Glutamatergic neuron (in vitro differentiated cells): Measurements from ENCODE around the gene KNL1. TPM values are rescaled to one million over a fixed set of nuclear protein-coding genes. Genes with fewer than 3 reads are reported as not detected.
A peak's percentile ranks its signal among the peaks of the same experiment; 100 is the strongest.

ENCODE experiments used
- DNase-seq: peaks from one replicate; pipeline ENCODE4 v3.0.0; 2022
- H3K27ac Mint-ChIP-seq: one replicate; pipeline ENCODE4 v1.8.0; 2020; ENCODE audit warnings: mild to moderate bottlenecking, mixed read lengths, inconsistent platforms; ENCODE audit not compliant: unreplicated experiment
- H3K27me3 Mint-ChIP-seq: one replicate; pipeline ENCODE4 v1.8.0; 2020; ENCODE audit warnings: mild to moderate bottlenecking, moderate library complexity, mixed read lengths, inconsistent platforms; ENCODE audit not compliant: unreplicated experiment
- H3K36me3 Mint-ChIP-seq: one replicate; pipeline ENCODE4 v1.8.0; 2020; ENCODE audit warnings: mild to moderate bottlenecking, mixed read lengths, inconsistent platforms; ENCODE audit not compliant: unreplicated experiment
- H3K4me1 Mint-ChIP-seq: one replicate; pipeline ENCODE4 v1.8.0; 2020; ENCODE audit warnings: mild to moderate bottlenecking, low read depth, mixed read lengths, inconsistent platforms; ENCODE audit not compliant: unreplicated experiment
- H3K4me3 Mint-ChIP-seq: one replicate; pipeline ENCODE4 v1.8.0; 2020; ENCODE audit warnings: mild to moderate bottlenecking, mixed read lengths, inconsistent platforms; ENCODE audit not compliant: unreplicated experiment
- H3K9me3 Mint-ChIP-seq: one replicate; pipeline ENCODE4 v1.8.0; 2020; ENCODE audit warnings: mild to moderate bottlenecking, moderate library complexity, mixed read lengths, inconsistent platforms; ENCODE audit not compliant: unreplicated experiment
- total RNA-seq: library from RNA; stranded (reverse); fragmentation: NEBNext Ultra II Directional; extraction: Animal tissue kit (Norgen Biotek cat#: 25700); gene quantifications from one replicate; pipeline ENCODE4 v1.2.1, GENCODE V29; 2021; ENCODE audit not compliant: unreplicated experiment
- TF ChIP-seq, protein P1 (sequence below): fragments of 200-600 bp; sonication (generic); IDR thresholded peaks from one replicate; pipeline ENCODE4 v1.5.0; 2021; ENCODE audit not compliant: partially characterized antibody, unreplicated experiment

Gene KNL1
- total RNA-seq, 1 donor from 2014 or later = 4.0 TPM

DNA sequence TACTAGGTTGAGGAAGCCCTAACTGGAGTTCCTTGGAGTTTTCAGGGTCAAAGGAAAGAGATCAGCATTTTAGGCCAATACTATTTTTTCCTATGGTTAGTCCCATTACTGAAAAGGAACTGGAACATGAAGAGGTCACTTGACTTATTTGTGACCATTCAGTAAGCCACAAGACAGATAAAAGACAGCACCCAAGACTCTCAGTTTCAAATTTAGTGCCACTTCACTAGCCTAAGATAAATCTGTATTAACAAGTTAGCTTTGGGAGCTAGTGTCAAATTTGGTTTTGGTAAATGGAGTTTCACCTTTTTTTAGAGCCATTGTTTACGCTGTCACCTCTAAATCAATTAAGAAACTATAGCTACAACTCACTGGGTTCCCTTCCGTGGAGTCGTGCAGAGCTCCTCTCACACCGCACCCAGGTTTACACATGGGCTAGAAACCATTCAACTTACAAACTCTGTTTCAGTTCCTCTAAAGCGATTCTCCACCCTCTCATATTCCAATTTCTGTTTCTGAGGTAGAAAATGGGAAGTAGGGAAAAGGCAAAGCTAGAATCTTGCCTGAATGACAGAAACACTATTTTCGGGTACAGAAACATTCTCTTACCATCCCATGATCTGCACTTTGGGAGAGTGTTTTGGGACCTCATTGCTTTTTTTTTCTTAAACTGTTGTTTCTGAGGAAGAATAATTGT is 43.6 kb upstream of the KNL1 start:
- DNase-seq = no peak
- peaks cover 16% of the 10 kb centered on the region for H3K4me1 Mint-ChIP-seq
- H3K27ac Mint-ChIP-seq = no peak overlapping the region
- no peak overlapping the region for H3K4me3 Mint-ChIP-seq
- TF ChIP-seq, protein P1, sequence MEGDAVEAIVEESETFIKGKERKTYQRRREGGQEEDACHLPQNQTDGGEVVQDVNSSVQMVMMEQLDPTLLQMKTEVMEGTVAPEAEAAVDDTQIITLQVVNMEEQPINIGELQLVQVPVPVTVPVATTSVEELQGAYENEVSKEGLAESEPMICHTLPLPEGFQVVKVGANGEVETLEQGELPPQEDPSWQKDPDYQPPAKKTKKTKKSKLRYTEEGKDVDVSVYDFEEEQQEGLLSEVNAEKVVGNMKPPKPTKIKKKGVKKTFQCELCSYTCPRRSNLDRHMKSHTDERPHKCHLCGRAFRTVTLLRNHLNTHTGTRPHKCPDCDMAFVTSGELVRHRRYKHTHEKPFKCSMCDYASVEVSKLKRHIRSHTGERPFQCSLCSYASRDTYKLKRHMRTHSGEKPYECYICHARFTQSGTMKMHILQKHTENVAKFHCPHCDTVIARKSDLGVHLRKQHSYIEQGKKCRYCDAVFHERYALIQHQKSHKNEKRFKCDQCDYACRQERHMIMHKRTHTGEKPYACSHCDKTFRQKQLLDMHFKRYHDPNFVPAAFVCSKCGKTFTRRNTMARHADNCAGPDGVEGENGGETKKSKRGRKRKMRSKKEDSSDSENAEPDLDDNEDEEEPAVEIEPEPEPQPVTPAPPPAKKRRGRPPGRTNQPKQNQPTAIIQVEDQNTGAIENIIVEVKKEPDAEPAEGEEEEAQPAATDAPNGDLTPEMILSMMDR = no peak
- H3K27me3 Mint-ChIP-seq = peaks cover 6% of the 10 kb centered on the region
- peaks cover 8% of the 10 kb centered on the region for H3K9me3 Mint-ChIP-seq
- H3K36me3 Mint-ChIP-seq = no peaks in the 10 kb centered on the region

DNA sequence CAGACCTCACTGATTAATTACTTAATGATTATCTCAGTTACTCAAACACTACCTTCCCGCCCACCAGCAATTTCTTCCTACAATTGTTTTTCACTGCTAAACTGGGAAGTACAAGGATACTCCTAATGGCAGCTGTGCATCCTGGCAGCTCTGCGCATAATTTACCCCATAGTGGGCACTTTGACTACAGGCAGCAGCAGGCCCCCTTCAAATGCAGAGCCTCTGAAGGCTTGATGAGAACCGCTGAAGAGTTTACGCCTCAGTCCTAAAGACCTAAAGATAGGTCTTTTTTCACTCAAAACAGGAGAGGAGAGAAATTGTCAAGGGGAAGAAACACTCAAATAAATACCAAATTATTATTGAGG is 39.9 kb upstream of the KNL1 start:
- peaks cover 8% of the 10 kb centered on the region for H3K9me3 Mint-ChIP-seq
- H3K36me3 Mint-ChIP-seq = no peaks in the 10 kb centered on the region
- H3K4me3 Mint-ChIP-seq = peak overlapping the region; percentile 65
- H3K27ac Mint-ChIP-seq = peak overlapping the region; percentile 66
- no peak for DNase-seq
- H3K27me3 Mint-ChIP-seq = peaks cover 6% of the 10 kb centered on the region
- TF ChIP-seq, protein P1 = no peak
- peaks cover 16% of the 10 kb centered on the region for H3K4me1 Mint-ChIP-seq

DNA sequence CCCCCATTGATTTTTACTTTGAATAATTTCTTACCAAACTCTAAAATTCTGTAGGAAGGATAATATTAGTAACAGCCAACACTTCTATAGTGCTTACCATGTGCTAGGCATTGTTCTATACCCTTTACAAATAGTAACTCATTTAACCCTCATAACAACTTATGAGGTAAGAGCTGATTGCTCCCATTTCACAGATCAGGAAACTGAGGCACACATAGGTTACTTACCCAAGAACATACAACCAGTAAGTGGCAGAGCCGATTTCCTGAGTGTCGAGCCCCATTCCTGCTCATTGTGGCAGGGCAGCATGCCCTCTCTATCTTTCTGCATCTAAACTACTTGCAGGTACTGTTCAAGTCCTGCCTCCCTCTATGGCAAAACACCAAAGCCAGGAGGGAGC is 38.2 kb upstream of the KNL1 start:
- Mint-ChIP-seq H3K4me1 (peaks cover 16% of the 10 kb centered on the region), H3K9me3 (peaks cover 8% of the 10 kb centered on the region), H3K4me3 (no peak overlapping the region), H3K27ac (no peak overlapping the region), H3K36me3 (no peaks in the 10 kb centered on the region), H3K27me3 (peaks cover 6% of the 10 kb centered on the region)
- DNase-seq = no peak
- TF ChIP-seq, protein P1 = no peak

DNA sequence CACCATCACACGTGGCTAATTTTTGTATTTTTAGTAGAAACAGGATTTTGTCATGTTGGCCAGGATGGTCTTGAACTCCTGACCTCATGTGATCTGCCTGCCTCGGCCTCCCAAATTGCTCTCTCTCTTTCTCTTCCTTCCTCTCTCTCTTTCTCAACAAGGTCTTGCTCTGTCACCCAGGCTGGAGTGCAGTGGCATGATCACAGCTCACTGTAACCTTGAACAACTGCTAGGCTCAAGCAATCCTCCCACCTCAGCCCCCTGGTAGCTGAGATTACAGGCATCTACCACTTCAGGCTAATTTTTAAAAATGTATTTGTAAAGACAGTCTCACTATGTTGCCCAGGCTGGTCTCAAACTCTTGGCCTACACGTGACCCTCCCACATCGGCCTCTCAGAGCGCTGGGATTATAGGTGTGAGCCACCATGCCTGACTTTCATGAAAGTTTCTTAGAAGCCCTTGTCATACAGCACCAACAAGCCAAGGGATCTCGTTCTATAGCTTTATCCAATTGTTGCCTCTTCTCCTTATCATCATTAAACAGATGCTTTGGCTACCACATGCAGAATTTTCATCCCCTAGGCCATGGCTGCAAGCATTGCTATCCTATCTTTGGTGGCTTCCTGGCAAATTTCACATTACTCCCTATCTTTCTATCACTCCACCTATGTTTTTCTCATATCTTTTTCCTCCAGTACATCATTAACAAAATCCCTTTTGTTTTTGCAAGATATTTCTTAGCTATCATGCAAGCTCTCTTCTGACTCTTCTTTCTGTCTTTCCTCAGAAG is 34.9 kb upstream of the KNL1 start:
- Mint-ChIP-seq H3K36me3 (no peaks in the 10 kb centered on the region), H3K27me3 (no peaks in the 10 kb centered on the region), H3K4me1 (peaks cover 10% of the 10 kb centered on the region), H3K4me3 (no peak overlapping the region), H3K9me3 (no peaks in the 10 kb centered on the region), H3K27ac (no peak overlapping the region)
- TF ChIP-seq, protein P1 = no peak
- DNase-seq = no peak

DNA sequence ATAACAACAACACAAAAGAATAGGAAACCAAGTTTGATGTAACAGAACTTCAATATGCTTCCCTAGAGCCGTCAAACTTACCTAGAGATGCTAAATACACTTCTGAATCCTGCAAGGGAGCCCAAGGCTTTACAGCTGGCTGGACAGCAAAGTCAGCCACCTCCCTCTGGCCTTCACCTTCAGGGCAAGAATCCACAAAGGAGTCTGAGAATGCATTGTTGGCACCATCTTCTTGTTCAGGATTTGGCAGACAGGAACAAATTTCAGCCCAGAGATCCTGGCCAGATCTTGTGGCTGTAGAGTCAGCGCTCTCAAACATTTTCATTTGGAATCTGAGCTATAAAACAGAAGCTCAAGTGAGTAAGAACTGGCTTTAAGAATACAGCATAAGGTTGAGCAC is 31.4 kb upstream of the KNL1 start:
- no peak overlapping the region for H3K4me3 Mint-ChIP-seq
- peaks cover 9% of the 10 kb centered on the region for H3K4me1 Mint-ChIP-seq
- peaks cover 5% of the 10 kb centered on the region for H3K9me3 Mint-ChIP-seq
- H3K27ac Mint-ChIP-seq = no peak overlapping the region
- no peaks in the 10 kb centered on the region for H3K36me3 Mint-ChIP-seq
- TF ChIP-seq, protein P1 = no peak
- no peak for DNase-seq
- peaks cover 3% of the 10 kb centered on the region for H3K27me3 Mint-ChIP-seq
